Measurements from ENCODE around the gene DNAAF8.
"Not testable (repeated sequence)": the region's sequence is repeated elsewhere in the genome, so short reads cannot be mapped to it uniquely, and the experiment has no call there.

DNA sequence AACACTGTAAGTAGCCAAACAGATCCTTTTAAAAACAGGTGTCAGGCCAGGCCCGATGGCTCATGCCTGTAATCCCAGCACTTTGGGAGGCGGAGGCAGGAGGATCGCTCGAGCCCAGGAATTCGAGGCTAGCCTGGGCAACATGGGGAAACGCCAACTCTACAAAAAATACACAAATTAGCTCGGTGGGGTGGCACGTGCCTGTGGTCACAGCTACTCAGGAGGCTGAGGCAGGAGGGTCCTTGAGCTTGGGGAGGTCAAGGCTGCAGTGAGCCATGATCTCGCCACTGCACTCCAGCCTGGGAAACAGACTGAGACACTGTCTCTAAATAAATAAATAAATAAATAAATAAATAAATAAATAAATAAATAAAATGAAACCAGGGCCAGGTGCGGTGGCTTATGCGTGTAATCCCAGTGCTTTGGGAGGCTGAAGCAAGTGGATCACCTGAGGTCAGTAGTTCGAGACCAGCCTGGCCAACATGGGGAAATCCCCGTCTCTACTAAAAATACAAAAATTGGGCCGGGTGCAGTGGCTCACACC lies 50.2 kb downstream of the DNAAF8 start:
- TF ChIP-seq, protein P1, sequence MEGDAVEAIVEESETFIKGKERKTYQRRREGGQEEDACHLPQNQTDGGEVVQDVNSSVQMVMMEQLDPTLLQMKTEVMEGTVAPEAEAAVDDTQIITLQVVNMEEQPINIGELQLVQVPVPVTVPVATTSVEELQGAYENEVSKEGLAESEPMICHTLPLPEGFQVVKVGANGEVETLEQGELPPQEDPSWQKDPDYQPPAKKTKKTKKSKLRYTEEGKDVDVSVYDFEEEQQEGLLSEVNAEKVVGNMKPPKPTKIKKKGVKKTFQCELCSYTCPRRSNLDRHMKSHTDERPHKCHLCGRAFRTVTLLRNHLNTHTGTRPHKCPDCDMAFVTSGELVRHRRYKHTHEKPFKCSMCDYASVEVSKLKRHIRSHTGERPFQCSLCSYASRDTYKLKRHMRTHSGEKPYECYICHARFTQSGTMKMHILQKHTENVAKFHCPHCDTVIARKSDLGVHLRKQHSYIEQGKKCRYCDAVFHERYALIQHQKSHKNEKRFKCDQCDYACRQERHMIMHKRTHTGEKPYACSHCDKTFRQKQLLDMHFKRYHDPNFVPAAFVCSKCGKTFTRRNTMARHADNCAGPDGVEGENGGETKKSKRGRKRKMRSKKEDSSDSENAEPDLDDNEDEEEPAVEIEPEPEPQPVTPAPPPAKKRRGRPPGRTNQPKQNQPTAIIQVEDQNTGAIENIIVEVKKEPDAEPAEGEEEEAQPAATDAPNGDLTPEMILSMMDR (IDR thresholded peaks at IDR 0.05 in 8 of 11, conservative IDR thresholded peaks at IDR 0.05 in 3 of 11), result not testable (repeated sequence)
- TF ChIP-seq POLR2A, POLR2AphosphoS5 (IDR thresholded peaks at IDR 0.05): not testable (repeated sequence)

Measured in spleen (tissue), 7 donors.